ENCODE data around the gene SKIDA1. TPM values are rescaled to one million over a fixed set of nuclear protein-coding genes. Genes with fewer than 3 reads are reported as not detected.
"Not testable (repeated sequence)": the region's sequence is repeated elsewhere in the genome, so short reads cannot be mapped to it uniquely, and the experiment has no call there.

The SKIDA1 gene
- total and polyA plus RNA-seq, 2 donors, result 0.73 to 0.85 TPM

DNA sequence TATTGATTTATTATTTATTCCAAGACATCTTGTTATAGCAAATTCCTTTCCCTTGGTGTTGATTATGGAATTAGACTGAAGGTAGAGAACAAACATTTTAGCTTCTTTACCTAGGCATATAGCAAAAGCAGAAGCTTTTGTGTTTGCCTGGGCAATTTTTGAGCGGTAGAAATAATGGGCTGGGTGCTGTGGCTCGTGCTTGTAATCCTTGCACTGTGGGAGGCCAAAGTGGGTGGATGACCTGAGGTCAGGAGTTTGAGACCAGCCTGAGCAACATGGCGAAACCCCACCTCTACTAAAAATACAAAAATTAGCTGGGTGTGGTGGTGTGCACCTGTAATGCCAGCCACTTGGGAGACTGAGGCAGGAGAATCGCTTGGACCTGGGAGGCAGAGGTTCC lies 15.2 kb upstream of the SKIDA1 start:
- not testable (repeated sequence) for H3K27me3 ChIP-seq (ENCODE audit: control insufficient read depth in 2 of 2, insufficient read depth in 1 of 2, low read length in 1 of 2); H3K27ac ChIP-seq (ENCODE audit: low read depth in 1 of 2, low read length in 1 of 2); H3K4me3 ChIP-seq (ENCODE audit: low read length in 2 of 2); DNase-seq (ENCODE audit: low read depth in 6 of 9, low spot score in 9 of 9); H3K9me3 ChIP-seq (ENCODE audit: control insufficient read depth in 2 of 2, insufficient read depth in 1 of 2, low read length in 1 of 2); H3K4me1 ChIP-seq (ENCODE audit: control insufficient read depth in 2 of 2, insufficient read depth in 2 of 2, low read length in 2 of 2)
- WGBS, result 98% methylated on average over 4 of the region's 4 CpGs
- H3K36me3 ChIP-seq (ENCODE audit: control insufficient read depth in 2 of 2, insufficient read depth in 2 of 2, low read length in 1 of 2), result peaks cover 35 to 80% of the 10 kb centered on the region in 2 donors

DNA sequence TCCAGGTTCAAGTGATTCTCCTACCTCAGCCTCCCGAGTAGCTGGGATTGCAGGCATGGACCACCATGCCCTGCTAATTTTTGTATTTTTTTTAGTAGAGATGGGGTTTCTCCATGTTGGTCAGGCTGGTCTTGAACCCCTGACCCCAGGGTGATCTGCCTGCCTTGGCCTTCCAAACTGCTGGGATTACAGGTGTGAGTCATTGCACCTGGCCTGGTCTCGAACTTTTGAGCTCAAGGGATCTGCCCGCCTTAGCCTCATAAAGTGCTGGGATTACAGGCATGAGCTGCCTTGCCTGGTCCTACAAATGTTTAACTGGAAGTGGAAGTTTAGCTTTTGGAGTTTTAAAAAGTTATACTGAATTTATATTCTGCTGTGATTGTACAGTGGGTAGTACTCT lies 11.4 kb upstream of the SKIDA1 start:
- no peaks in the 10 kb centered on the region for H3K27me3 ChIP-seq (ENCODE audit: control insufficient read depth in 2 of 2, insufficient read depth in 1 of 2, low read length in 1 of 2)
- no peak overlapping the region for H3K4me3 ChIP-seq (ENCODE audit: low read length in 2 of 2)
- WGBS, result 97% methylated on average over 3 of the region's 3 CpGs
- peaks cover 0 to 11% of the 10 kb centered on the region in 2 donors for H3K4me1 ChIP-seq (ENCODE audit: control insufficient read depth in 2 of 2, insufficient read depth in 2 of 2, low read length in 2 of 2)
- H3K9me3 ChIP-seq (ENCODE audit: control insufficient read depth in 2 of 2, insufficient read depth in 1 of 2, low read length in 1 of 2), result no peaks in the 10 kb centered on the region
- H3K27ac ChIP-seq (ENCODE audit: low read depth in 1 of 2, low read length in 1 of 2), result no peak overlapping the region
- peaks cover 18 to 43% of the 10 kb centered on the region in 2 donors for H3K36me3 ChIP-seq (ENCODE audit: control insufficient read depth in 2 of 2, insufficient read depth in 2 of 2, low read length in 1 of 2)
- no peak for DNase-seq (ENCODE audit: low read depth in 6 of 9, low spot score in 9 of 9)

DNA sequence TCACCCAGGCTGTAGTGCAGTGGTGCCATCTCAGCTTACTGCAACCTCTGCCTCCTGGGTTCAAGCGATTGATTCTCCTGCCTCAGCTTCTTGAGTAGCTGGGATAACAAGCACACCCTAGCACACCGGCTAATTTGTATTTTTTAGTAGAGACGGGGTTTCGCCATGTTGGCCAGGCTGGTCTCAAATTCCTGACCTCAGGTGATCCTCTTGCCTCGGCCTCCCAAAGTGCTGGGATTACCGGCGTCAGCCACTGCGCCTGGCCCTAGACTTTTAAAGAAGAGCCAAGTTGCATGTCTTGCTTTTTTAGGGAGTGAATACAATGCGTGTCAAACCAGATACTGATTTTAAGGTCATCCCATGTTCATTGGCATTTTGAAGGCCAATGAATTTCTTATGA lies 10.5 kb upstream of the SKIDA1 start:
- not testable (repeated sequence) for H3K27me3 ChIP-seq (ENCODE audit: control insufficient read depth in 2 of 2, insufficient read depth in 1 of 2, low read length in 1 of 2); H3K9me3 ChIP-seq (ENCODE audit: control insufficient read depth in 2 of 2, insufficient read depth in 1 of 2, low read length in 1 of 2); H3K4me3 ChIP-seq (ENCODE audit: low read length in 2 of 2); DNase-seq (ENCODE audit: low read depth in 6 of 9, low spot score in 9 of 9); H3K27ac ChIP-seq (ENCODE audit: low read depth in 1 of 2, low read length in 1 of 2)
- Histone ChIP-seq H3K36me3 (ENCODE audit: control insufficient read depth in 2 of 2, insufficient read depth in 2 of 2, low read length in 1 of 2) (peaks cover 9 to 35% of the 10 kb centered on the region in 2 donors), H3K4me1 (ENCODE audit: control insufficient read depth in 2 of 2, insufficient read depth in 2 of 2, low read length in 2 of 2) (peaks cover 0 to 11% of the 10 kb centered on the region in 2 donors)
- WGBS, result 97% methylated on average over 9 of the region's 9 CpGs

DNA sequence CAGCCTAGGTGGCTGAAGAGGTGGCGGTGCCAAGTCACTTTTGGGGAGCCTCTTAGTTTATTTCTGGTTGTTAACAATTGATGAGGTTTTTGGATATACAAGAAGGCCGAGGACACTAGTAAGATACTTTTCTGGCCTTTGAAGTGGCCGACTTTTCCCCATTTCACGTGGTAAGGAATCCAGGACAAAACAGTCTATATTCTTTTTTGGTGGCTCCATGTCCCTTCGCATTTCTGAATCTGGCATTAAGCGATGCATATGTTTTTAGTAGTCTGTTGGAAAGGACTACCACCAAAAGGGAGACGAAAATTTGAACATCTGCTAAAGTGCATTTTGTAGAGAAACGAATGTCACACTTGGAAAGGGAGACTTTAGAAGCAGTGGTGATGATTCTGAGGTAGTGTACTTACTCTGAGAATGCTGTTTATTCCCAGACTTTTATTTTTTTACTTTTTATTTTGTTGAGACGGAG lies 10.0 kb upstream of the SKIDA1 start:
- DNase-seq (ENCODE audit: low read depth in 6 of 9, low spot score in 9 of 9), result peak in 1 of 9 donors; percentile 26
- peak overlapping the region; percentile 53 for H3K27ac ChIP-seq (ENCODE audit: low read depth in 1 of 2, low read length in 1 of 2)
- H3K36me3 ChIP-seq (ENCODE audit: control insufficient read depth in 2 of 2, insufficient read depth in 2 of 2, low read length in 1 of 2), result peaks cover 6 to 31% of the 10 kb centered on the region in 2 donors
- no peaks in the 10 kb centered on the region for H3K9me3 ChIP-seq (ENCODE audit: control insufficient read depth in 2 of 2, insufficient read depth in 1 of 2, low read length in 1 of 2)
- H3K4me1 ChIP-seq (ENCODE audit: control insufficient read depth in 2 of 2, insufficient read depth in 2 of 2, low read length in 2 of 2), result peaks cover 0 to 11% of the 10 kb centered on the region in 2 donors
- peak overlapping the region; percentile 46 to 96 for H3K4me3 ChIP-seq (ENCODE audit: low read length in 2 of 2)
- 63% methylated on average over 9 of the region's 9 CpGs for WGBS
- no peaks in the 10 kb centered on the region for H3K27me3 ChIP-seq (ENCODE audit: control insufficient read depth in 2 of 2, insufficient read depth in 1 of 2, low read length in 1 of 2)

DNA sequence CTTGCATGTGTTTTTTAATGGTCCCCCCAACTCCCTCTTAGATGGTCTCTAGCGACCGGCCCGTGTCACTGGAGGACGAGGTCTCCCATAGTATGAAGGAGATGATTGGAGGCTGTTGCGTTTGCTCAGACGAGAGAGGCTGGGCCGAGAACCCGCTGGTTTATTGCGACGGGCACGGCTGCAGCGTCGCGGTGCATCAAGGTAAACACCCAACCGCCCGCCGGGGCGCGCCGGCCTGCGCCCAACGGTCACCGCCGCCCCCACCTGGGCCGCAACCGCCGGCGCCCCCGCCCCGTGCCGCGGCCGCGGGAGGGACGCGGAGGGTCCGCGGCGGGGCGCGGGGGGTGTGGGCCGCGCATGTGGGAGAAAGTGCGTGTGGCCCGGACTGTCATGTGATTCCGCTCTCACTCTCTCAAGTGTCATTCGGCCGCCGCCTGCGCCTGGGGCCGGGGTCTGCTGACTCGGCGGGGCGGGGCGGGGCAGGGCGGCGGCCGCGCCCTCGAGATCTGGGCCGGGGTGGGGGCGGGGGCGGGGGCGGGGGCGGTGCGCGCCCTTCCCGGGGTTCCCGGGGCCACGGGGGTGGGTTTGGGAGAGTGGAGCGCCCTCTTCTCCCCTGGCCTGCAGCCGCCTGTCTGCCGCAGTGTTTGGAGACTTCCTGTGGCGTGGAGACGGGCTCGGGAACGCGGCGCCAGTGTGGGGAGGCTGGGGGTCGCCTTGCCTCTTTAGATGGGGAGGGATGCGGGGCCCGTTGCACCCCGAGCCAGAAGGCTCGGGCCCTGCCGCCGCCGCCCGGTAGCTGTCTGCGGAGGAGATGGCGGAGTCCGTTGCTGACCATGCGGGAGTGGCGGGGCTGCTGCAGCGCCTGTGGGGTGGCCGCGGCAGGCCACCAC lies 9.4 kb upstream of the SKIDA1 start:
- peak overlapping the region; percentile 85 to 98 for H3K27ac ChIP-seq (ENCODE audit: low read depth in 1 of 2, low read length in 1 of 2)

DNA sequence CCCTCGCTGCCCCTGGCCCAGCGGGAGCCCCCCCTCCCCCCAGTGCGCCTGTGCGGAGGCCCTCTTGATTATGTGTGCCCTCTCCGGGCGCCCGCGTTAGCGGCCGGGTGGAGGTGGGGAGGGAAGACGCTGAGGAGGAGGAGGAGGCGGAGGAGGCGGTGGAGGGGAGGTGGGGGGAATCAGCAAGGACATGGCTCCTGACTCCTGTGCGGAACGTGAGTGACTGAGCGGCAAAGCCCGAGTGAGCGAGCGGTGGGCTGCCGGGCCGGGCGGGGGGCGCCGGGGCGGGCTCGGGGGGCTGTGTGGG lies 8.8 kb upstream of the SKIDA1 start:
- peaks cover 0 to 11% of the 10 kb centered on the region in 2 donors for H3K4me1 ChIP-seq (ENCODE audit: control insufficient read depth in 2 of 2, insufficient read depth in 2 of 2, low read length in 2 of 2)
- H3K9me3 ChIP-seq (ENCODE audit: control insufficient read depth in 2 of 2, insufficient read depth in 1 of 2, low read length in 1 of 2), result no peaks in the 10 kb centered on the region
- 0% methylated on average over 26 of the region's 26 CpGs for WGBS
- peak overlapping the region; percentile 72 to 96 for H3K4me3 ChIP-seq (ENCODE audit: low read length in 2 of 2)
- peak overlapping the region; percentile 85 to 98 for H3K27ac ChIP-seq (ENCODE audit: low read depth in 1 of 2, low read length in 1 of 2)
- H3K27me3 ChIP-seq (ENCODE audit: control insufficient read depth in 2 of 2, insufficient read depth in 1 of 2, low read length in 1 of 2), result no peaks in the 10 kb centered on the region
- DNase-seq (ENCODE audit: low read depth in 6 of 9, low spot score in 9 of 9), result no peak
- H3K36me3 ChIP-seq (ENCODE audit: control insufficient read depth in 2 of 2, insufficient read depth in 2 of 2, low read length in 1 of 2), result peaks cover 6 to 18% of the 10 kb centered on the region in 2 donors

More for the DNA sequence above, 9.4 kb upstream of the SKIDA1 start:
- WGBS, result 3% methylated on average over 96 of the region's 96 CpGs
- H3K4me3 ChIP-seq (ENCODE audit: low read length in 2 of 2), result peak overlapping the region; percentile 72 to 96
- peaks cover 6 to 24% of the 10 kb centered on the region in 2 donors for H3K36me3 ChIP-seq (ENCODE audit: control insufficient read depth in 2 of 2, insufficient read depth in 2 of 2, low read length in 1 of 2)
- no peaks in the 10 kb centered on the region for H3K9me3 ChIP-seq (ENCODE audit: control insufficient read depth in 2 of 2, insufficient read depth in 1 of 2, low read length in 1 of 2)
- peak in 3 of 9 donors; percentile 45 to 66 (median 56) for DNase-seq (ENCODE audit: low read depth in 6 of 9, low spot score in 9 of 9)
- H3K4me1 ChIP-seq (ENCODE audit: control insufficient read depth in 2 of 2, insufficient read depth in 2 of 2, low read length in 2 of 2), result peaks cover 0 to 11% of the 10 kb centered on the region in 2 donors
- no peaks in the 10 kb centered on the region for H3K27me3 ChIP-seq (ENCODE audit: control insufficient read depth in 2 of 2, insufficient read depth in 1 of 2, low read length in 1 of 2)

DNA sequence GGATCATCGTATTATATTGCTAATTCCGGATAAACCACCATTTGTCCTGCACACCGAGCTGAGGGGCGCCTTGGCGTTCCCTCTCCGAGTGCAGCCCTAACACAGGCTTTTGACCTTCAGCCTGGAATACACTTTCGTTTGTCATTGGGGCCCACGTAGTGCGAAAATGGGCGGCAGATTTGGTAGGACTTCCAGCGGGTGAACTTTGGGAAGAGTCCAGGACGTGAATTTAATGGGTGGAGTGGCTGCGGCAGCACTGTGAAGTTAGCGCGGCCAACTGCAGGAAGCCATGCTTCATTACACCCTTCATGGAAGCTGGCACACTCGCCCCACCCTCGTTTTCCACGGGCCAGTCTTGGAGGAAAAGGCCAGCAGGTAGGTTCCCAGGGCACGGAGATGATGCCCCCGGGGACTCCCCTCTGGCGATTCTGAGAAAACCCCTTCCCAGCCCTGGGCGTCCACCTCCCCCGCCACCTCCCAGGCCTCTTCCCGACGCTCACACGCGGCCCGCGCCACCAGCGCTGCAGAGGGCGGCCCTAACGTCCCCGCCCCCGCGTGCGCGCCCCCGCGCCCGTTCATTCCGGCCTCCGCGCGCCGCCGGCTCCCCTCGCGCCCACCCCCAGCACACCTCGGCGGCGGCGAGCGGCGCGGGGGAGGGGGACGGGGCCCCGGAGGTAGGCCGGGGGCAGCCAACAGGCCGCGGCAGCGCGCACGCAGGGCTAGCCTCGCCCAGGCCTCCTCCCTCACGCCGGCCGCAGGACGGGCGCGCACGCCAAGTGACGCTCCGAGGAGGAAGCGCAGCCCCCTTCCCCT lies 8.2 kb upstream of the SKIDA1 start, which contains the start of gene MLLT10:
TSS of gene MLLT10 (plus strand) at position 766 of the 813 bp plus-strand sequence. CDS start 413 bp downstream, outside the sequence.
- Histone ChIP-seq H3K4me3 (ENCODE audit: low read length in 2 of 2) (peak within 1 kb of the TSS; percentile 91 to 96), H3K27ac (ENCODE audit: low read depth in 1 of 2, low read length in 1 of 2) (peak within 1 kb of the TSS; percentile 95 to 98), H3K27me3 (ENCODE audit: control insufficient read depth in 2 of 2, insufficient read depth in 1 of 2, low read length in 1 of 2) (no peaks in the 10 kb centered on the region), H3K4me1 (ENCODE audit: control insufficient read depth in 2 of 2, insufficient read depth in 2 of 2, low read length in 2 of 2) (peaks cover 0 to 11% of the 10 kb centered on the region in 2 donors), H3K36me3 (ENCODE audit: control insufficient read depth in 2 of 2, insufficient read depth in 2 of 2, low read length in 1 of 2) (peaks cover 6 to 14% of the 10 kb centered on the region in 2 donors), H3K9me3 (ENCODE audit: control insufficient read depth in 2 of 2, insufficient read depth in 1 of 2, low read length in 1 of 2) (no peaks in the 10 kb centered on the region)
- DNase-seq (ENCODE audit: low read depth in 6 of 9, low spot score in 9 of 9), result peak; percentile 76 to 97 (median 93)
- under 1% methylated on average over 74 of the region's 74 CpGs for WGBS

DNA sequence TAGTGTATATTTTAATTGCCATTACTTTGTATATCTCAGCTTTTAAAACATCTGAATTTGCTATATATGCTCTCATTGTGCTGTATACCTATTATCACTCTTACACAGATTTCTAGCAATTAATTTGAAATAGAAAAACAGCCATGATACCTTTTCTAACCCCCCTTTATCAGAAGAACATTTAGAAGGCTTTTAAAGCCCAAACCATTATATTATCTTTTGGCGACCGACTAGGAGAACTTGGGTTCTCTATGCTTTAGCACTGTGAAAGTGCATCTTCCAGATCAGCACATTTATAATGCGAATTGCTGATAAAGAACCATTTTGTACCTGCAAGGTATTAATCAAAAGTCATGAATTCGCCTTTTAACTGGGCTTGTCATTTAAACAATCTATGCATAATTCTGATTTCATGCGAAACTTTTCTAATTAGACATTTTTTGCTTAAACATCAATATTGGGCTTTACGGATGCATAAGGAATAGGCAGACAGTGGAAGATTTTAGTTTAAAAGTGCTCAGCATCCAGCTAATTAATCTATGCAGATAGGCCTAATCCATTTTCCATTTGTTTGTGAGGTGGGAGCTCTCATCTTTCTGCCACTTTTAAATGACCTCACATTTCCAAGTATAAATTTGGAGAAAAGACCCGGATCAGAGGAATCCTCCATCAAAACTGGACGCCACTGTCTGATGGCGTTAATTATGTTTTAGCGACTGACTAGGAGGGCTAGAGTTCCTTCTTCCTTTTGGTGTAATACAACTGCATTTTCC lies 7.4 kb upstream of the SKIDA1 start:
- DNase-seq (ENCODE audit: low read depth in 6 of 9, low spot score in 9 of 9), result peak in 1 of 9 donors; percentile 27
- Histone ChIP-seq H3K36me3 (ENCODE audit: control insufficient read depth in 2 of 2, insufficient read depth in 2 of 2, low read length in 1 of 2) (peaks cover 6 to 7% of the 10 kb centered on the region in 2 donors), H3K9me3 (ENCODE audit: control insufficient read depth in 2 of 2, insufficient read depth in 1 of 2, low read length in 1 of 2) (no peaks in the 10 kb centered on the region), H3K27me3 (ENCODE audit: control insufficient read depth in 2 of 2, insufficient read depth in 1 of 2, low read length in 1 of 2) (no peaks in the 10 kb centered on the region), H3K27ac (ENCODE audit: low read depth in 1 of 2, low read length in 1 of 2) (peak overlapping the region; percentile 95 to 98), H3K4me3 (ENCODE audit: low read length in 2 of 2) (peak overlapping the region; percentile 91 to 96), H3K4me1 (ENCODE audit: control insufficient read depth in 2 of 2, insufficient read depth in 2 of 2, low read length in 2 of 2) (peaks cover 0 to 11% of the 10 kb centered on the region in 2 donors)
- WGBS, result 35% methylated on average over 10 of the region's 10 CpGs
